IPS-20b (cell line): ENCODE results near the gene USP40.

Experiments used
- H3K27ac ChIP-seq: one replicate; pipeline ENCODE4 v1.5.1; 2013; ENCODE audit warnings: low read length
- H3K27me3 ChIP-seq: 2 replicates; pipeline ENCODE4 v1.6.1; 2013; ENCODE audit warnings: mild to moderate bottlenecking, low read length, inconsistent platforms; ENCODE audit not compliant: insufficient read depth
- H3K36me3 ChIP-seq: 2 replicates; pipeline ENCODE4 v1.6.1; 2013; ENCODE audit warnings: low read depth, mild to moderate bottlenecking, inconsistent platforms, low read length, moderate library complexity; ENCODE audit not compliant: insufficient read depth
- H3K4me1 ChIP-seq: 2 replicates; pipeline ENCODE4 v1.6.1; 2013; ENCODE audit warnings: mild to moderate bottlenecking, control low read depth, inconsistent platforms, low read length, moderate library complexity; ENCODE audit not compliant: insufficient read depth
- H3K4me3 ChIP-seq: 2 replicates; pipeline ENCODE4 v1.5.1; 2013; ENCODE audit warnings: mild to moderate bottlenecking, low read length, inconsistent platforms
- H3K9ac ChIP-seq: 2 replicates; pipeline ENCODE4 v1.6.1; 2013; ENCODE audit warnings: low read depth, mild to moderate bottlenecking, inconsistent platforms, low read length, moderate library complexity
- H3K9me3 ChIP-seq: 2 replicates; pipeline ENCODE4 v1.6.1; 2013; ENCODE audit warnings: mild to moderate bottlenecking, low read depth, low read length, inconsistent platforms; ENCODE audit not compliant: insufficient read depth

USP40 gene

GRCh38 chr2:233470011-233470687, 96.4 kb downstream of the USP40 start:
- Histone ChIP-seq H3K4me3 (no peak overlapping the region), H3K27me3 (no peaks in the 10 kb centered on the region), H3K4me1 (no peaks in the 10 kb centered on the region), H3K27ac (no peak overlapping the region), H3K9ac (no peak overlapping the region), H3K9me3 (no peaks in the 10 kb centered on the region), H3K36me3 (peaks cover 36% of the 10 kb centered on the region; the same call in 1 of the 2 replicates)

GRCh38 chr2:233469261-233470010, 97.1 kb downstream of the USP40 start:
- H3K9me3 ChIP-seq: no peaks in the 10 kb centered on the region
- H3K4me3 ChIP-seq: no peak overlapping the region
- no peaks in the 10 kb centered on the region for H3K4me1 ChIP-seq
- H3K27ac ChIP-seq: no peak overlapping the region
- H3K36me3 ChIP-seq: peaks cover 40% of the 10 kb centered on the region; the same call in 1 of the 2 replicates
- no peak overlapping the region for H3K9ac ChIP-seq
- H3K27me3 ChIP-seq: no peaks in the 10 kb centered on the region

GRCh38 chr2:233468741-233469110, 97.9 kb downstream of the USP40 start:
- H3K36me3 ChIP-seq: peaks cover 47% of the 10 kb centered on the region
- H3K9me3 ChIP-seq: no peaks in the 10 kb centered on the region
- H3K9ac ChIP-seq: no peak overlapping the region
- H3K27me3 ChIP-seq: no peaks in the 10 kb centered on the region
- no peak overlapping the region for H3K4me3 ChIP-seq
- no peak overlapping the region for H3K27ac ChIP-seq
- no peaks in the 10 kb centered on the region for H3K4me1 ChIP-seq

- Histone ChIP-seq H3K36me3 (peaks cover 50% of the 10 kb centered on the region), H3K27me3 (no peaks in the 10 kb centered on the region), H3K9me3 (no peaks in the 10 kb centered on the region), H3K27ac (no peak overlapping the region), H3K4me3 (no peak overlapping the region), H3K9ac (no peak overlapping the region), H3K4me1 (no peaks in the 10 kb centered on the region)
Measured at GRCh38 chr2:233468047-233468740, 98.4 kb downstream of the USP40 start.

GRCh38 chr2:233466991-233467603, 99.5 kb downstream of the USP40 start:
- Histone ChIP-seq H3K27me3 (no peaks in the 10 kb centered on the region), H3K36me3 (peaks cover 59% of the 10 kb centered on the region), H3K27ac (no peak overlapping the region), H3K4me3 (no peak overlapping the region), H3K4me1 (no peaks in the 10 kb centered on the region), H3K9me3 (no peaks in the 10 kb centered on the region), H3K9ac (no peak overlapping the region)

GRCh38 chr2:233464531-233465240, 101.9 kb downstream of the USP40 start:
- Histone ChIP-seq H3K9me3 (no peaks in the 10 kb centered on the region), H3K36me3 (peaks cover 67% of the 10 kb centered on the region), H3K4me3 (no peak overlapping the region), H3K27ac (no peak overlapping the region), H3K27me3 (no peaks in the 10 kb centered on the region), H3K9ac (no peak overlapping the region), H3K4me1 (no peaks in the 10 kb centered on the region)

GRCh38 chr2:233464056-233464455, 102.5 kb downstream of the USP40 start:
- Histone ChIP-seq H3K9ac (no peak overlapping the region), H3K9me3 (no peaks in the 10 kb centered on the region), H3K4me1 (no peaks in the 10 kb centered on the region), H3K27ac (no peak overlapping the region), H3K36me3 (peaks cover 60% of the 10 kb centered on the region), H3K4me3 (no peak overlapping the region), H3K27me3 (no peaks in the 10 kb centered on the region)

- no peak overlapping the region for H3K27ac ChIP-seq
- no peak overlapping the region for H3K9ac ChIP-seq
- no peaks in the 10 kb centered on the region for H3K4me1 ChIP-seq
- peaks cover 56% of the 10 kb centered on the region for H3K36me3 ChIP-seq
- no peaks in the 10 kb centered on the region for H3K27me3 ChIP-seq
- H3K9me3 ChIP-seq: no peaks in the 10 kb centered on the region
- no peak overlapping the region for H3K4me3 ChIP-seq
Measured at GRCh38 chr2:233463586-233463985, 103.0 kb downstream of the USP40 start.

GRCh38 chr2:233462826-233463470, 103.6 kb downstream of the USP40 start:
- Histone ChIP-seq H3K9ac (no peak overlapping the region), H3K27ac (no peak overlapping the region), H3K4me3 (no peak overlapping the region), H3K4me1 (no peaks in the 10 kb centered on the region), H3K36me3 (peaks cover 55% of the 10 kb centered on the region), H3K9me3 (no peaks in the 10 kb centered on the region), H3K27me3 (no peaks in the 10 kb centered on the region)

- Histone ChIP-seq H3K4me3 (no peak overlapping the region), H3K27me3 (no peaks in the 10 kb centered on the region), H3K9ac (no peak overlapping the region), H3K36me3 (peaks cover 54% of the 10 kb centered on the region), H3K27ac (no peak overlapping the region), H3K9me3 (no peaks in the 10 kb centered on the region), H3K4me1 (no peaks in the 10 kb centered on the region)
Measured at GRCh38 chr2:233462202-233462785, 104.3 kb downstream of the USP40 start.
